Fibroblast of skin of abdomen (primary cell): ENCODE measurements around the gene RYR2.

Experiments used
- DNase-seq: peaks from one replicate; pipeline ENCODE4 v3.0.0-alpha.2; 2013

The RYR2 gene

DNA sequence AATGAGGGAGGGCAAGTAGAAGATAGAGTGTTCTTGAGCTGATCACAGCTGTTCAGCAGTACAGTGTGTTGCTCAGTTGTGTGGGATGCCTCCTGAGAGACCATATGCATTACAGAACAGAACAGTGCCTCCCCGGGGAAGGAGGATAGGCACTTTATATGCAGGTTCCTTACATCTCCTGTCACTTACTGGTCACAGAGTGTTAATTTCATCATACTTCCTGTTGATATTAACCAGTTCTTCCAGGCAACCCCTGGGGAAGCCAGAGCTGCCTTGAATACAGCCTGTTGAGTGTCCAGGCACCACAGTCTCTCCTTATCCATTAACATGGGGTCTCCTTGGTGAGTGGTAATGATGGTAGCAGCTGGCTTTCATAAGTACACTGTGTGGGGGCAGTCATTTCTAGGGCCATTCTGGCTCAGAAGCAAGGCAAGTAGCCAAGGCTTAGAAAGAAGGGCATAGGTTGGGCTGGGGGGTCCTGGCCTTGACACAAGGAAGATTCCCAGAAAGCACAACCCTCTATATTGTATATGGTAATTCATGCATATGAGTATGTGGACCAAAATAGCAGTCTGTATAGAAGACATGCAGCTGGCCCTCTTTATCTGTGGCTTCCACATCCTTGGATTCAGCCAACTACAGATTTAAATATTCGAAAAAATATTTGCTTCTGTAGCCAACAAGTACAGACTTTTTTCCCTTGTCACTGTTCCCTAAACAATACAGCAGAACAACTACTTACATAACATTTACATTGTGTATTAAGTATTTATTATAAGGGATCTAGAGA is 706.4 kb downstream of the RYR2 start:
- DNase-seq: no peak

DNA sequence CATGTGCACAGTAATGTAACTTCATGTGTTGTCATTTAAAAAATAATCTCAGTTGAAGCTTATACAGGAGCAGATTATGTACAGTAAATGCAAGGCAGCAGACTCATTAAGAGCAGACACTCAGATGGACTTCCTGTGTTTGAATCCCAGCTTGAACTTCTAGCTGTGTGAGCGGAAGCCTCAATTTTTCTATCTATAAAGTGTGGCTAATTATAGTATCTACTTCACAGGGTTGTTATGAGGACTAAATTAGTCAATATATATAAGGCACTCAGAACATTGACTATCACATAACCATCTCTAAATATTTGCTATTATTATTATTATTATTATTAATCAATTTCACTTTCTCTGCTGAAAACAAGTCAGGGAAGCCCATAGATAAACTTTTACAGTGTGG is 707.1 kb downstream of the RYR2 start:
- no peak for DNase-seq

DNA sequence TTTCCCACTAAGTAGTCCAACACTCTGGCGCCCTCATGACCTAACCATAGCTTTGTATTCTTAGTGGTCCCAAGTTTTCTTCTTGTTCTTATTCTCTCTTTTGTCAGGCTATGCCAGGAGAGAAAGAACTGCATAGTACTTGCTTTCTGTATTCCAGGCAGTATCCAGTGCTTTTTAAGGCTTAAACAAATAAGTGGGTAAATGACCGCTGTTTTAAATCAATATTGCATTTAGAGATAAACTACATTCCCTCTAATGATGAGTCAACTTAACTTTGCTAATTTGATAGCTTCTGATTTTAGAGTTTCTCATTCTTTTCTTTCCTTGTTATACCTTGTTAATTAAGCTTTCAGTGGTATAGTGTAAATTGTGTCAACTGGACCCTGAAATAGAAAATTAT is 709.1 kb downstream of the RYR2 start:
- DNase-seq: no peak

DNA sequence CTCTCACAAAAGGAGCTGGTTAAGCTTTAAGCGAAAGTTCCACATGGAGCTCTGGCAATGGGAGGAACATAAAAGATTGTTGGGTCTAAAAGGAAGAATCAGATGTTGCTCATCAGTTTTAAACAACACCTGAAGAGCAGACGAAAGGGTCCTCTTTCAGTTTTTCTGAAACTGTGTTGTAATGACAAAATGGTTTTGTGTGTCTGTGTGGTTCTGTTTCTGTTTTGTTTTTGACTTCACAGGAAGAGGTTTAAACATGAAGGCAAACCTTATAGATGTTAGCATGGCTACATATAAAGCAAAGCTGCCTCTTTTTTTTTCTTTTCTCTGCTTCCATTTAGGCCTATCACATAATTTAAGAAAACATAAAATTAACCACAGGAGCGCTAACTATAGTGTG is 712.6 kb downstream of the RYR2 start:
- DNase-seq: no peak

DNA sequence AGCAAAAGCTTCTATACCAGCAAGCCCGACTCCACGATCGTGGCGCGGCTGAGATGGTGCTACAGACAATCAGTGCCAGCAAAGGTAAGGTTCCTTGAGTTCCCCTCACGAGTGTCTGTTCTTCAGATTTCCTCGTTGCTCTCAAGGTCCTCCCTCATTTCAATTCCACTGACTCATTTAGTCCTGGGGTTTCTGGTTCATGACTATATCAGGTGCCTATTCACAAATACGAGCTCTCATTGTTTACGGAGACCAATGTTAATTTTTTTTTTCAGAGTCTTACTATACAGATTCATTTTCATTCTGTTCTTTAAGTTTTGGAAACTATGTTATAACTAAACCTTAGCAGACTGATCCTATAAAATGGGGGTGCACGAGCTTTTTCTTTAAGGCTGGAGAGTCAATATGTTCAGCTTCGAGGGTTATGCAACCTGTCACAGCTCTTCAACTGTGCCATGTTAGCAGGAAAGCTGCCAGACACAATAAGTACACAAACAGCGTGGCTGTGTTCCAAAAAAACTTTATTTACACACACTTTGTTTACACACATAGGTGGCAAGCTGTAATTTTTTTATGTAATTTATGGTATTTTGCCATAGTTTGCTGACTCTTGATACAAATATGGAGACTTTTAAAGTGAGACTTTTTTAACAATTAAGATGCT is 714.5 kb downstream of the RYR2 start:
- no peak for DNase-seq

DNA sequence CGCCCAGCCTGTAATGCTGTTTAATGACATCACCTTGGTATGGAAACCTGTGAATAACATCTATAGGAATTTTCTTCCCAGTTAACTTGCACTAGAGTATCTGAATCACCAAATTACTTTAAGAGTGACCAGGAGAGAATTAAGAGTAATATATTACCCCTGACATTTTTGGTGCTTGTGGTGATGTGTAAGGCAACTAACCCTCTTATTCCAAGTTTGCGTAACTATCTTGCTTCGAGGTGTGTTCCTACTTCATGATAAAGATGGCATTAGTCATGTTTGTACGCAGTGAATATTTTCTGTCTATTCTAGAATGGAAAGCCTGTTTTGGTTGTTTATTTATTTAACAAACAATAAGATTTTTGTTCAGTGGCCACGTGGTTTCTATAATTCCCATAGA is 717.4 kb downstream of the RYR2 start:
- no peak for DNase-seq

DNA sequence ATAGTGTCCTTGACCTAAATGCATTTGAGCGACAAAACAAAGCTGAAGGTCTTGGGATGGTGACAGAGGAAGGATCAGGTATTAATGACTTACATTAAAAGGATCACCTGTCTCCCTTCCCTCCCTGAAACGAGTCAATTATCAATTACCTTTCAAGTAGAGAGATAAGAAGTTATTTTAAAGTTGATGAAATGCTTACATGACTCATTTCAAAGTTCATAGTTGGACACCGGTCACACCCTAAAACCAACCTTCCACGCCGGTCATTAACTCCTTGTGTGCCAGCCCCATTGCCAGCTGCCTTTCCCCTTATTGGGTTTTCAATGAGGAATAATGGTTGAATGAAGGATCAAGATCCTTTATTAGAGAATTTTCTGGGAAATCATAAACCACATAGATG is 719.0 kb downstream of the RYR2 start:
- DNase-seq: no peak

DNA sequence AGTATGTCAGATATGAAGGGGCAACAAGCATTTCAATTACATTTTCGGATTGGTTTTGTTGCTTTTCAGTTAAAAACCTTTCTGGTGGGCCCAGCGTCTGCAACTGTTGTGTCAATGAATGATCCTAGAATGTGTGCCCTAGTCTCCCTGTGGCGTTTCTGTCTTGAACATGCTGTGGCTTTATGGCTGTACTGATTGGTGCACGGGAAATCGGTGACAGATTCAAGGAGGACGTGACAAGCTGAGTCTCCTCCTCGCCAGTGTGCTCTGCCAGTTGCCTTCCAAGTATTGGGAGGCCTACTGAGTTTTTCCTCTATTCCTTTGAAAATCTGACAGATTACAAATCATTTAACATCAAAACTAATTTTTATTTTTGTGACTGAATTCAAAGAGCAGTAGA is 721.2 kb downstream of the RYR2 start:
- no peak for DNase-seq

DNA sequence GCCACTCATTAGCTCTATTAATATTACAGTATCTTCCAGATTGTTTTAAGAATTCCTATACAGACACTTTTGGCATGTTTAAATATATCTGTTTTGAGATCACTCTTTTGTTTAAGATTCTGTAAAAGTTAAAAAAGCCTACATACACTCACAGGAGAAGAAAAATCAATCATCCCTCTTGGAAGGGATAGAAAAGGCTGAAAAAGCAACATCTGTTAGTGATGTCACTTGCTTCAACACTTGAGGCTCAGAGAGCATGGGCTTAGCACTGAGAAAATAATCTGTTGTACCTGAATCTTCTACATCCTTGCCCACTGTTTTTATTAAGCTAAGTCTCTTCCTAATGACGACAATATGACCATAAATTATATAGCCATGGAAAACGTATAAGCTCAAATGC is 721.8 kb downstream of the RYR2 start:
- DNase-seq: no peak

DNA sequence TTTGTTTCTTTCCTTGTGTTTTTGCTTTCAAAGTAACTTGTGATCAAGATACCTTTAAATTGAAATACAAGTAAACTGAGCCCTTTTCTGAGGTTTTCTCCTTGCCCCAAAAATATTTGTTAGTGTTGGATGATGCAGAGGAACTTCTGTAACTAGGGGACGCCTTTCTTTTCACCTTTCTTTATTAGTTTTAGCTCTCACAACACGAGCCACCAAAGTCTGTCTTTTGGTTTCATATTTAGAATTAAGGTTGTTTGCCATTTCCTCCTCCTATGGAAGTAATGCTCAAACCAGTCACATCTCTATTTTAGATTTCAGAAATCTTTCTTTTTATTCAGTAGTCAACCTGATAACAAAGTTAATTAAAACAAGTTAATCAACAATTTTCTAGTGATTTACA is 727.9 kb downstream of the RYR2 start:
- DNase-seq: no peak

DNA sequence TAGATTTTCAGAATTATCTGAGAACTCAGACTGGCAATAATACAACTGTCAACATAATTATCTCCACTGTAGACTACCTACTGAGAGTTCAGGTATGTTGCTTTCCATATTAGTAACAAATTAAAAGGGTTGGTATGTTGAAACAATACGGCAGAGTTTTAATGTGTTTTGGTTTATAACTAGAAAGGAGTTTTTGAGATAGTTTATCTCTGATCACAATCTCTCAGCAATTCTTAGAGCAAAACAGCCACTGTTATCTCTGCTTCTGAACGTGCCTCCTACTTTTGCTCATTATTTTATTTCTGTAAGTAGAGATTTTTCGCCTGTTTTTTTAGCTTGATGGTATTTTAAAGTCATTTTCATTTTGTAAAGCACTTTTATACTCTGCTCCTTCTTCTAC is 730.0 kb downstream of the RYR2 start:
- DNase-seq: no peak

DNA sequence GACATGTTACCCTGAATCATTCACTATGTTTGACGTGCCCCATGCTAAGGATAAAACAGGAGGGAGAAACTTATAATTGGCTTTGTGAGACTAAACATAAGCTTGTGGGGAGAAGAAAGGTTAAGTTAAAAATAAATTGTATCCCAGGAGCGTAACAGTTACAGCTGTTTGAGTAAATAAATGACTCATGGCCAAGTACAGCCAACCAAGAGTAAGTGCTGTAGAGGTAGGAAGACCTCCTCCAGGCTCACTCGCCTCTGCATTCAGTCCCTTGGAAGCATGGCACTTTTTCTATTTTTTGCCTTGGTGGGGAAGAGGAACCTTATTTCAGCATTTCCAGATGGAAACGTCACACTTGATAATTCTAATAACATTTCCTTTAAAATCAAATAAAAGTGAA is 732.3 kb downstream of the RYR2 start:
- no peak for DNase-seq

DNA sequence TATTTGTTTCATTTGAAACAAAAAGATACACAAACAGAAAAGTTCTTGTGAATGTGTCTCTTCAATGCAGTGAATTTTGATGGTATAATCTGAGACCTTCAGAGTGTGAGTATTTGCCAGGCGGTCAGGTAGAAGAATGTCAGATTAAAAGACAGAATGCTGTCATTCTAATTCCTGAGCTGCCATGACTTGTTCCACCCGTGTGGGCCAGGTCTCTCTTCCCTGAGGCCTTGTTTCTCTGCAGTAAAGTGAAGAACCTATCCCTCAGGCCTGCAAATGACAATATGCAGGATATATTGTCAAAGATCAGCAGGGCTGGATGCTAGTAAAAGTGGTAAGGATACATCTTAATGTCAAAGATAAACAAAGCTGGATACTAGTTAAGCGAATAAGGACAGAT is 737.4 kb downstream of the RYR2 start:
- DNase-seq: no peak

DNA sequence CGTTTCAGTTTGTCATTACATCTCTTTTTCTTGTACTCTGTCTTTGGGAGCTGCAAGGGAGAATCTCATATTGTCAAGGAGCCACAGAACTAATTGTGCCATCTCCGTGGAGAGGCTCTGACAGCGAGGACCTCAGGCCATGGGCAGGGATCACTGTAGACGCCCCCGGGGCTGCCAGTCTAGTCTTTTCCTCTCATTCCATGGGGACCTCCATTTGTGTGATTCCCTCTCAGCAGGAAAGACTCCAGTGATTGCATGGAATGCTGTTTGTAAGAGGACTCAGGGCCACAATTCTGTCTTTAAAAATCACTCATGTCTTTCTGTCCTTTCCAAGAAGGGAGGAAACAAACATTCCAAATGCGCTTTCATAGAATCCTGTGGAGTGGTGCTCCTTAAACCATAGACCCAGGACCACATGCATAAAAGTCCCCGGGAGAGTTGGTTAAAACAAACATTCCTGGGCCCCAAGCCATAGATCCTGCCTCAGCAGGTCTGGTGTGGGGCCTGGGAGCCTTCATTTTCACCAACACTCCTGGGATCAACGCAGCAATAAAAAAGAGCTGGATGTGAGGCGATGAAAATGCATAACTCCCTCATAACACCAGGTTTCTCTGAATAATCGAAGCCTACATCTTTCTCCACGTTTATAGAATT is 744.2 kb downstream of the RYR2 start:
- no peak for DNase-seq

DNA sequence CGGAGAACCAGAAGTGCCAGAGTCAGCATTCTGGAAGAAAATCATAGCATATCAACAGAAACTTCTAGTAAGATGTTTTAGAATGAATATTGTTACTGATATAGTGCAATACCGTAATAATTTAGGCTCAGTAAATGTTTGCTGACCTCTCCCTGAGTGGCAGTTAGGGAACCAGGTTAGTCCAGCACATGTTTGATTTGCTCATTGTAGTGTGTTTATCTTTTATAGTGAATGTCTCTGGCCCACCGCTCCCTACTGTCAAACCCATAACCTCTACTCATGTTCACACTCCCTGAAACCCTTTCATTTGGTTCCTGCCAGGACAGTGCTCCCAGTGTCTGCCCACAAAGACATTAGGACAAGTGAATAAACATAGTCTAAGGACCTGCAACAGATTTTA is 746.1 kb downstream of the RYR2 start:
- DNase-seq: no peak

DNA sequence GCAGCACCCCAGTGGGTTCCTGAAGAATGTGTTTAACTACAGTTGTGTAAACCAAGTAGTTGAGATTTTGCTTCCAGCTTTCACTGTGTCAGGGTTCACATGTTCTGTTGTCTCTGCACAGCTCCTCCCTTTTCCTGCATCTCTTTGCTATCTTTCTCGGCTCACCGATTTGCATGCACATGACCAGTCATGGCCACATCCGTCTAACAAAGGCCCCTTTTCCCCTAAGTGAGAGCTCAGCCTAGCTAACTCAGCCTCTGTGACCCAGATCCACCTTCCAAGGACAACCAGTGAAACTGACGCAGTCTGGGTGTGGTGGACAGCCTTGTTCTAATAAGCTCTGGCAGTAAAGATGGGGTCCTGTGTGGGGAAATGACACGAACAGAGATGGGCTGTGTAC is 747.6 kb downstream of the RYR2 start:
- no peak for DNase-seq

DNA sequence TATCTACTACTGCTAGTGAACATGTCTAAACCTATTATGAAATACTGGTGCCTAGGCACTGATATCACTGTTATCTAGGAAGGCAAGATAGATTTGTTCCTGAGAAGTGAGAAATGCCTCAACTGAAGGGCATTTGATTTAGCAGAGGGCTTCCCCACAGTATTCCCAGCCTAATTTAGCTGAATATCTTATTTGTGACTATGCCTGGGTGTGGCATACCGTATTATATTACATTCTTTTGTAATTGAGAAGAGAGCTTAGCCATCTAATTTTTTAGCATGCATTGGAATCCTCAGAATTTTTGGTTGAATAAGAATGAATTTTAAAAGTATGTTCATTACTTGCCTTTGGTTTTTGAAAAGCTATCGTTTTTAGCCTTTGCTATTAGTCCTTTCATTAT is 749.6 kb downstream of the RYR2 start:
- DNase-seq: no peak

DNA sequence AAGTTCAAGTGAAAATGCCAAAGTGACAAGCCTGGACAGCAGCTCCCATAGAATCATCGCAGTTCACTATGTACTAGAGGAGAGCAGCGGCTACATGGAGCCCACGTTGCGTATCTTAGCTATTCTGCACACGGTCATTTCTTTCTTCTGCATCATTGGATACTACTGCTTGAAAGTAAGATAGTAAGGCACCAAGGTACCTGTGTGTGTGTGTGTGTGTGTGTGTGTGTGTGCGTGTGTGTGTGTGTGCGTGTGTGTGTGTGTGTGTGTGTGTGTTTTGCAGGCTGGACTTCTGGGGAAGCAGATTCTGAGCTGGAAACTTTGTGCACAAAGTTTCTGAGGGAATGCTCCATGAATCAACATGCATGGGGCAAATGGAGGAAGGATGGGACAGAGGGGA is 750.2 kb downstream of the RYR2 start:
- DNase-seq: no peak

DNA sequence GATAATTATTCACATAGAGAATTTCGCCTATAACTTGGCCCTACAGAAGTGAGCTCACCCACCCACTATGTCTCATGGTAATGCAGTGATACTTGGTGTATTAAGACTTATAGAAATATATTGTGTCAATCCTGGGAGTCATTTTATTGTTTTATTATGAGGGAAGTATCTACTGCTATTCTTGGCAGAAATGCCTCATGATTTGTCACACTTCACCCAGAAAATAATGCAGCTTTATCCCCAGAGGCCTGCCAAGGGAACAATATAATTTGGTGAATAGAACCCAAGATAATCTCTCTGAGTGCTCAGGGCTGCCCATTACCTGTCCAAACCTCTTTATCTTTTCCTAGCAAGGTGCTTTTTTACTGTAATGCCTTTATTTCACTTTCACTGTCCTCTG is 750.7 kb downstream of the RYR2 start:
- DNase-seq: no peak

DNA sequence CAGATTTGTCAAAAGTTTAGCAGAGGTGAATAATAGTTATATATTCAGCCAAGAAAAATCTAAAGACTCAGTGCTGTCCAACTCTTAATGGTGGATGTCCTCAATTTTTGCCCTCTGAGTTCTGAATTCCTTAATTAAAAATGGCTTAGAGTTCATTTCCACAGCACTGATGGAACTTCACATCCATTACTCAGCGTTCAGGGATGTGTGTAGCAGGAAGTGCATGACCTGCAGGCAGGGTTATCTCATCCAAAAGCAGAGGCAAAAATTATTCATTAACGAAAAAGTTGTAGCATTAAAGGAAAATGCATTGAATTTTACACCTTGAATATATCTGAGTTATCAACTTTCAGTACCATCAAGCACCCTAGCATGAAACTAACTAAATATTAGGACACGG is 752.1 kb downstream of the RYR2 start:
- DNase-seq: no peak

DNA sequence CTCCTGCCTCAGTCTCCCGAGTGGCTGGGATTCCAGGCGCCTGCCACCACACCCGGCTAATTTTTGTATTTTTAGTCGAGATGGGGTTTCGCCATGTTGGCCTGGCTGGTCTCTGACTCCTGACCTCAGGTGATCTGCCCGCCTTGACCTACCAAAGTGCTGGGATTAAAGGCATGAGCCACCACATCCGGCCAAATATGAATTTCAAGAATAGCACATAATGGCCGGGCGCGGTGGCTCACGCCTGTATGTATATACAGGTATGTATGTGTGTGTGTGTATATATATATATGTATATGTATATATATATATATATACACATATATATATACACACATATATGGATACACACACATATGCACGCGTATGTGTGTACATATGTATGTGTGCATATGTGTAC is 753.6 kb downstream of the RYR2 start:
- DNase-seq: no peak

DNA sequence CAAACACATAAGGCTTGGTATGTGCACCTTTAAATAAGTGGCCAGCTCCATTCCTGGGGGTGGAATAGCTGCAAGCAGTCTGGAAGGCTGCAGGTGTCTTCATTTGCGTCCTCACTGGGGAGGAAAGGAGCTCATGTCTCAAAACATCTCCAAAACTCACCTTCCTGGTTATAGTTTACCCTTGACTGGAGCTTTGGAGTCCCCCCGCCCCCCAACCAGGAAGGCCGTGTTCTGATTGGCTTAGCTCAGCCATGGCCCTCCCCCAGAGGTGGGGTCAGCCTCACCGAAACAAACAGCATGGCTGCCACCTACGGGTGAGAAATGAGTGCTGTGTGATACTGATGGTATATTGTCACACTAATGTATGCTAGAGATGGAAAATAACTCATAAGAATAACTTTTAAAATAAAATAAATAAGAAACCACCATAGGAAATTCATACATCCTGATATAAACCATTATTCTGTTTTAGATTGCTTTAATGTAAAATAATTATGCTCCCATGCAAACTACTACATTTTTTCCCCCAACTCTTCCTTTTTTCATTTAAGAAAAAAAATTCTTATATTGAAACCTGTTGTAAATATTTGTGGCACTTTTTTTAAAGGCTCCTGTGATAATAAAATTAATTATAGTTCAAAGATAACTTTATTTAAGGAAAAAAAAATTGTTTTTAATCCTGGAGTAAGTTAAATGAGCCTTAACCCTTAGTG is 757.9 kb downstream of the RYR2 start:
- peak; percentile 25 for DNase-seq

DNA sequence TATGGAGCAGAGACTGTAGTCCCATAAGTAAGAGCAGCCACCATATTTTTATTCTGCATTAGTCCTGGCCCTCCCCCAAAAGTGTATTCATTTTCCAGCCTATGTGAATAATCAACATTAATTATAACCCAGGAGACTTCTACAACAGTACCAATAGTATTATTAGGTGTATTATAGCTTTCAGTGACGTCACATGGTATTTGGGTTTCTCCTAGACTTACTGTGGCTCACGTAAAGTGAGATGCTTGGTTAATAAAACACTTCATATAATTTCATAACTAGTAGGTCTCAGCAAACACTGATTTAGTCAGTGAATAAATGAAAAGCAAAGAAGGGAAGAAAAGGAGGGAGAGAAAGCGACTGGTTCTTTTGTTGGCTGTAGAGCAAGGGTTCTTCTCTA is 762.5 kb downstream of the RYR2 start:
- DNase-seq: no peak

DNA sequence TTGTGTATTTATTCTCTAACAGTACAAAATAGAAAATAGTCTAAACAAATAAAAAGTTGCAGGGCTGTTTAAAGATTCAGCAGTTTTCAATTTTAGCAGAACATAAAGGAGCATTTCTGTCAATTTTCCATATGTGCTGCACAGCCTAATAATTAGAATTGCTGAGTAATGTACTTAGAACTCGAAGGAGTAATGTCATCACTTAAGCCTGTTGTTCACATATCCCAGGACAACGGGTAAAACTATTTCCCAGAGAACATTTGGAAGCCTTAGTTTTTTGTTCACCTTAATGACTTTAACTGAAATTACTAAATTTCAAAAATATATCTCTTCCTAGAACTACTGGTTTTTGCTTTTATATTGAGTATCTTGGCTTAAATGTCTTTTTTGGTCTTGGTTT is 767.1 kb downstream of the RYR2 start:
- peak; percentile 6 for DNase-seq
